NCI-H1417 (cell line): Measurements from ENCODE around the gene CHD1L.
"Not testable (repeated sequence)": the region's sequence is repeated elsewhere in the genome, so short reads cannot be mapped to it uniquely, and the experiment has no call there.

Experiments used
- DNase-seq, 3 experiments: peaks; one replicate each; lab custom pipeline; 2025; lab: John Stamatoyannopoulos, UW

The CHD1L gene

GRCh38 chr1:147267711-147268110, 25.2 kb downstream of the CHD1L start:
- no peak for DNase-seq

GRCh38 chr1:147270721-147271120, 28.2 kb downstream of the CHD1L start:
- no peak for DNase-seq

- peak in 1 of 3 experiments; percentile 12 for DNase-seq
Observed at GRCh38 chr1:147272042-147272441, 29.6 kb downstream of the CHD1L start.

GRCh38 chr1:147273409-147274336, 31.2 kb downstream of the CHD1L start:
- peak; percentile 22 to 88 (median 74) for DNase-seq

- no peak for DNase-seq
Observed at GRCh38 chr1:147281950-147282349, 39.5 kb downstream of the CHD1L start.

- peak in 2 of 3 experiments; percentile 14 to 66 for DNase-seq
Observed at GRCh38 chr1:147283011-147283410, 40.5 kb downstream of the CHD1L start.

GRCh38 chr1:147287133-147287865, 44.8 kb downstream of the CHD1L start:
- no peak for DNase-seq

- DNase-seq, result no peak
Observed at GRCh38 chr1:147292012-147292411, 49.5 kb downstream of the CHD1L start.

- no peak for DNase-seq
Observed at GRCh38 chr1:147292631-147293251, 50.3 kb downstream of the CHD1L start.

- no peak for DNase-seq
Observed at GRCh38 chr1:147297438-147297837, 55.0 kb downstream of the CHD1L start.

- not testable (repeated sequence) for DNase-seq
Observed at GRCh38 chr1:147305803-147306202, 63.3 kb downstream of the CHD1L start.

GRCh38 chr1:147316968-147317367, 74.5 kb downstream of the CHD1L start:
- no peak for DNase-seq

- not testable (repeated sequence) for DNase-seq
Observed at GRCh38 chr1:147326933-147327687, 84.6 kb downstream of the CHD1L start.

GRCh38 chr1:147334292-147334691, 91.8 kb downstream of the CHD1L start:
- peak; percentile 35 to 95 (median 69) for DNase-seq

GRCh38 chr1:147336291-147336690, 93.8 kb downstream of the CHD1L start:
- no peak for DNase-seq

GRCh38 chr1:147337040-147337630, 94.7 kb downstream of the CHD1L start:
- DNase-seq, result peak in 1 of 3 experiments; percentile 12

- DNase-seq, result no peak
Observed at GRCh38 chr1:147338571-147338970, 96.1 kb downstream of the CHD1L start.

GRCh38 chr1:147341246-147341645, 98.8 kb downstream of the CHD1L start:
- DNase-seq, result no peak
